Upper lobe of left lung (tissue), 6 donors: Measurements from ENCODE around the gene PPP1R9B. TPM values are rescaled to one million over a fixed set of nuclear protein-coding genes. Genes with fewer than 3 reads are reported as not detected.

Experiments used
- ATAC-seq, 2 donors: fragments of 200-7000 bp; cut with Tn5 transposase; one replicate each; pipeline ENCODE4 v1.9.1; 2022; ENCODE audit warnings: mild to moderate bottlenecking in 2 of 2, moderate library complexity in 2 of 2; ENCODE audit not compliant: low FRiP score in 2 of 2
- DNase-seq, 2 donors: peaks; one replicate each; pipeline ENCODE4 v3.0.0-alpha.2; 2019 to 2020
- H3K27ac ChIP-seq, 4 donors: fragments of 200-600 bp; sonication (generic); one replicate each; pipeline ENCODE4 v1.5.1; 2016 to 2019
- H3K27me3 ChIP-seq, 4 donors: fragments of 200-600 bp; sonication (generic); one replicate each; pipeline ENCODE4 v1.5.1; 2017 to 2019
- H3K36me3 ChIP-seq, 4 donors: fragments of 200-600 bp; sonication (generic); one replicate each; pipeline ENCODE4 v1.5.1; 2016 to 2019
- H3K4me1 ChIP-seq, 4 donors: fragments of 200-600 bp; sonication (generic); one replicate each; pipeline ENCODE4 v1.5.1; 2018 to 2019
- H3K4me3 ChIP-seq, 4 donors: fragments of 200-600 bp; sonication (generic); one replicate each; pipeline ENCODE4 v1.5.1; 2017 to 2019; ENCODE audit warnings: mild to moderate bottlenecking in 2 of 4, moderate library complexity in 1 of 4
- H3K9me3 ChIP-seq, 4 donors: fragments of 200-600 bp; sonication (generic); one replicate each; pipeline ENCODE4 v1.5.1; 2018 to 2019
- CTCF ChIP-seq, 6 experiments: fragments of 450-650 bp in 4 of 6; fragments of 200-600 bp in 2 of 6; sonication (generic) in 2 of 6; IDR thresholded peaks; one replicate each; pipeline ENCODE4 v1.5.1; 2016 to 2019; ENCODE audit warnings: antibody characterized with exemption in 6 of 6
- EP300 ChIP-seq, 4 donors: sonication (generic); formaldehyde crosslinking; IDR thresholded peaks; one replicate each; pipeline ENCODE4 v1.5.1; 2017; ENCODE audit warnings: antibody characterized with exemption in 4 of 4, control low read depth in 2 of 4
- POLR2A ChIP-seq, 4 donors: fragments of 450-650 bp; IDR thresholded peaks; one replicate each; pipeline ENCODE4 v1.5.1; 2016 to 2017; ENCODE audit warnings: antibody characterized with exemption in 4 of 4, mild to moderate bottlenecking in 2 of 4
- POLR2AphosphoS5 ChIP-seq, 2 donors: sonication (generic); formaldehyde crosslinking; IDR thresholded peaks; one replicate each; pipeline ENCODE4 v1.5.1; 2017; ENCODE audit warnings: antibody characterized with exemption in 2 of 2
- WGBS, 2 donors: methylation state at CpG; one replicate each; pipeline ENCODE4 v1.1.5; 2017 to 2018; 5-methylcytosine and 5-hydroxymethylcytosine counted together
- total RNA-seq, 6 donors: library from RNA; depleted of rRNA in 4 of 6; stranded (reverse); fragments of >200 nt in 4 of 6; gene quantifications; one replicate each; pipeline versions ENCODE4 v1.1.0 to v1.2.1, GENCODE V29; 2016 to 2021
- donor health status: DM: no; HTN: no; CAD: no; lungs with moderate emphysema.
- donor health status: DM: no; HTN: yes; CAD: no; lungs with severe emphysema.

Gene PPP1R9B
- total RNA-seq, 6 donors from 2014 or later = 37.5 to 121 (median 74.7) TPM

GRCh38 chr17:50091918-50092285 lies 58.6 kb downstream of the PPP1R9B start:
- DNase-seq (no peak), ATAC-seq (no peak)
- no peak overlapping the region for H3K4me3 ChIP-seq
- peak overlapping the region in 1 of 4 donors; percentile 22 for H3K27ac ChIP-seq
- peaks cover 8 to 47% (median 36%) of the 10 kb centered on the region in 4 donors for H3K36me3 ChIP-seq
- no peaks in the 10 kb centered on the region for H3K27me3 ChIP-seq
- TF ChIP-seq CTCF (IDR thresholded peaks at IDR 0.05) (no peak), POLR2A (IDR thresholded peaks at IDR 0.05) (no peak), EP300 (IDR thresholded peaks at IDR 0.05) (no peak), POLR2AphosphoS5 (IDR thresholded peaks at IDR 0.05) (no peak)
- no peaks in the 10 kb centered on the region for H3K9me3 ChIP-seq
- WGBS, 2 donors = 49 to 53% methylated on average over 2 of the region's 2 CpGs
- peaks cover 13 to 19% (median 15%) of the 10 kb centered on the region in 4 donors for H3K4me1 ChIP-seq

GRCh38 chr17:50090971-50091917 lies 59.2 kb downstream of the PPP1R9B start:
- Histone ChIP-seq H3K4me1 (peaks cover 8 to 12% (median 9%) of the 10 kb centered on the region in 4 donors), H3K9me3 (no peaks in the 10 kb centered on the region), H3K36me3 (peaks cover 8 to 49% (median 37%) of the 10 kb centered on the region in 4 donors), H3K4me3 (no peak overlapping the region), H3K27ac (peak overlapping the region in 1 of 4 donors; percentile 22), H3K27me3 (no peaks in the 10 kb centered on the region)
- 66 to 83% methylated on average over 13 to 15 of the region's 15 CpGs for WGBS, 2 donors
- no peak for ATAC-seq
- peak in 1 of 2 donors; percentile 22 for DNase-seq
- TF ChIP-seq POLR2AphosphoS5 (IDR thresholded peaks at IDR 0.05) = no peak
- TF ChIP-seq EP300 (IDR thresholded peaks at IDR 0.05) = no peak
- no peak for TF ChIP-seq POLR2A (IDR thresholded peaks at IDR 0.05)
- no peak for TF ChIP-seq CTCF (IDR thresholded peaks at IDR 0.05)

- no peak overlapping the region for H3K4me3 ChIP-seq
- no peak for ATAC-seq
- H3K27ac ChIP-seq = no peak overlapping the region
- H3K36me3 ChIP-seq = peaks cover 8 to 49% (median 37%) of the 10 kb centered on the region in 4 donors
- 85 to 87% methylated on average over 5 to 6 of the region's 6 CpGs for WGBS, 2 donors
- no peaks in the 10 kb centered on the region for H3K27me3 ChIP-seq
- no peak for DNase-seq
- H3K4me1 ChIP-seq = peaks cover 0 to 4% (median 3%) of the 10 kb centered on the region in 4 donors
- no peaks in the 10 kb centered on the region for H3K9me3 ChIP-seq
- TF ChIP-seq CTCF (IDR thresholded peaks at IDR 0.05) = no peak
- no peak for TF ChIP-seq POLR2AphosphoS5 (IDR thresholded peaks at IDR 0.05)
- no peak for TF ChIP-seq POLR2A (IDR thresholded peaks at IDR 0.05)
- TF ChIP-seq EP300 (IDR thresholded peaks at IDR 0.05) = no peak
These were observed 60.4 kb downstream of the PPP1R9B start for GRCh38 chr17:50090071-50090470.

- Histone ChIP-seq H3K4me3 (no peak overlapping the region), H3K27ac (no peak overlapping the region), H3K27me3 (no peaks in the 10 kb centered on the region), H3K4me1 (peaks cover 0 to 3% (median 1%) of the 10 kb centered on the region in 4 donors), H3K36me3 (peaks cover 8 to 55% (median 41%) of the 10 kb centered on the region in 4 donors), H3K9me3 (no peaks in the 10 kb centered on the region)
- TF ChIP-seq EP300 (IDR thresholded peaks at IDR 0.05) (no peak), POLR2AphosphoS5 (IDR thresholded peaks at IDR 0.05) (no peak), POLR2A (IDR thresholded peaks at IDR 0.05) (no peak), CTCF (IDR thresholded peaks at IDR 0.05) (no peak)
- DNase-seq (peak in 1 of 2 donors; percentile 62), ATAC-seq (no peak)
- WGBS, 2 donors = 88 to 90% methylated on average over 17 to 22 of the region's 25 CpGs
These were observed 61.3 kb downstream of the PPP1R9B start for GRCh38 chr17:50088952-50089825.
